GM08714 (cell line): ENCODE data around the gene EIPR1.

Source experiments
- H3K4me3 ChIP-seq: fragments of 200-500 bp; sonication (Bioruptor generic); 2 replicates; pipeline ENCODE4 v1.5.1; 2014; ENCODE audit warnings: mild to moderate bottlenecking, low read length, inconsistent platforms
- ZNF274 ChIP-seq: IDR thresholded peaks from 2 replicates; pipeline ENCODE4 v1.6.1; 2012; ENCODE audit warnings: mild to moderate bottlenecking, low read depth, low read length

EIPR1 gene

GRCh38 chr2:3356799-3357198, 20.8 kb downstream of the EIPR1 start:
- TF ChIP-seq ZNF274 = no peak
- no peak overlapping the region for H3K4me3 ChIP-seq

GRCh38 chr2:3355951-3356569, 21.6 kb downstream of the EIPR1 start:
- H3K4me3 ChIP-seq = no peak overlapping the region
- TF ChIP-seq ZNF274 = no peak

GRCh38 chr2:3354986-3355385, 22.6 kb downstream of the EIPR1 start:
- H3K4me3 ChIP-seq = no peak overlapping the region
- no peak for TF ChIP-seq ZNF274

- no peak for TF ChIP-seq ZNF274
- no peak overlapping the region for H3K4me3 ChIP-seq
Observed at GRCh38 chr2:3349211-3349693, 28.4 kb downstream of the EIPR1 start.

- TF ChIP-seq ZNF274 = no peak
- H3K4me3 ChIP-seq = no peak overlapping the region
Observed at GRCh38 chr2:3348767-3349166, 28.9 kb downstream of the EIPR1 start.

GRCh38 chr2:3345621-3346020, 32.0 kb downstream of the EIPR1 start:
- no peak overlapping the region for H3K4me3 ChIP-seq
- TF ChIP-seq ZNF274 = no peak

GRCh38 chr2:3344897-3345296, 32.7 kb downstream of the EIPR1 start:
- no peak for TF ChIP-seq ZNF274
- no peak overlapping the region for H3K4me3 ChIP-seq

GRCh38 chr2:3343012-3343411, 34.6 kb downstream of the EIPR1 start:
- H3K4me3 ChIP-seq = no peak overlapping the region
- no peak for TF ChIP-seq ZNF274

- no peak overlapping the region for H3K4me3 ChIP-seq
- no peak for TF ChIP-seq ZNF274
Observed at GRCh38 chr2:3342324-3342723, 35.3 kb downstream of the EIPR1 start.

- TF ChIP-seq ZNF274 = no peak
Observed at GRCh38 chr2:3341336-3341735, 36.3 kb downstream of the EIPR1 start.

GRCh38 chr2:3340144-3340543, 37.5 kb downstream of the EIPR1 start:
- no peak for TF ChIP-seq ZNF274

More at GRCh38 chr2:3341336-3341735, 36.3 kb downstream of the EIPR1 start:
- no peak overlapping the region for H3K4me3 ChIP-seq

GRCh38 chr2:3338340-3338739, 39.3 kb downstream of the EIPR1 start:
- H3K4me3 ChIP-seq = no peak overlapping the region
- TF ChIP-seq ZNF274 = no peak

More at GRCh38 chr2:3340144-3340543, 37.5 kb downstream of the EIPR1 start:
- H3K4me3 ChIP-seq = no peak overlapping the region

- TF ChIP-seq ZNF274 = no peak
- no peak overlapping the region for H3K4me3 ChIP-seq
Observed at GRCh38 chr2:3336844-3337243, 40.8 kb downstream of the EIPR1 start.

GRCh38 chr2:3334392-3335345, 42.9 kb downstream of the EIPR1 start:
- no peak overlapping the region for H3K4me3 ChIP-seq
- no peak for TF ChIP-seq ZNF274

GRCh38 chr2:3332133-3332532, 45.5 kb downstream of the EIPR1 start:
- no peak overlapping the region for H3K4me3 ChIP-seq
- no peak for TF ChIP-seq ZNF274
